SU-DHL-6 (cell line): ENCODE measurements around the gene EPHA4.

Experiments
- H2AFZ ChIP-seq: fragments of 200-600 bp; sonication (generic); 2 replicates; pipeline ENCODE4 v1.6.1; 2014; ENCODE audit warnings: low read depth, mild to moderate bottlenecking, moderate library complexity, mixed read lengths, antibody characterized with exemption, low read length; ENCODE audit not compliant: severe bottlenecking
- H3F3A ChIP-seq: fragments of 200-600 bp; shearing (Covaris generic); 2 replicates; pipeline ENCODE4 v1.6.0; 2016; ENCODE audit warnings: antibody characterized with exemption, mild to moderate bottlenecking; ENCODE audit not compliant: insufficient read depth
- H3K27ac ChIP-seq: fragments of 200-600 bp; sonication (generic); 2 replicates; pipeline ENCODE4 v1.5.1; 2016; ENCODE audit warnings: low read depth, mild to moderate bottlenecking, low read length, moderate library complexity, mixed read lengths
- H3K27me3 ChIP-seq: fragments of 200-600 bp; sonication (generic), shearing (Covaris generic); 2 replicates; pipeline ENCODE4 v1.6.0; 2014; ENCODE audit warnings: mild to moderate bottlenecking, low read length
- H3K36me3 ChIP-seq: fragments of 200-600 bp; sonication (generic); 2 replicates; pipeline ENCODE4 v1.6.1; 2014; ENCODE audit warnings: mild to moderate bottlenecking, low read length, mixed read lengths
- H3K4me2 ChIP-seq: fragments of 300-600, 200-600 bp; shearing (Covaris generic), sonication (generic); 2 replicates; pipeline ENCODE4 v1.6.0; 2014; ENCODE audit warnings: low read length, low read depth, mild to moderate bottlenecking; ENCODE audit not compliant: poor library complexity, severe bottlenecking
- H3K4me3 ChIP-seq: fragments of 200-600 bp; sonication (generic); 2 replicates; pipeline ENCODE4 v1.5.1; 2014; ENCODE audit warnings: antibody characterized with exemption, low read length, mild to moderate bottlenecking, mixed read lengths; ENCODE audit not compliant: insufficient read depth, poor library complexity, severe bottlenecking
- H3K79me2 ChIP-seq: fragments of 200-600 bp; sonication (generic); 2 replicates; pipeline ENCODE4 v1.6.1; 2014; ENCODE audit warnings: mild to moderate bottlenecking, low read length, moderate library complexity; ENCODE audit not compliant: insufficient read depth
- H3K9ac ChIP-seq: fragments of 200-600 bp; sonication (generic); 2 replicates; pipeline ENCODE4 v1.7.0; 2014; ENCODE audit warnings: mild to moderate bottlenecking, low read length
- H3K9me2 ChIP-seq: fragments of 200-600 bp; sonication (generic); replicated peaks from 2 replicates; pipeline ENCODE4 v1.6.1; 2014; ENCODE audit warnings: low read length; ENCODE audit not compliant: insufficient read depth
- H3K9me3 ChIP-seq: fragments of 200-600 bp; sonication (generic); 2 replicates; pipeline ENCODE4 v1.6.1; 2014; ENCODE audit warnings: low read length, mixed read lengths; ENCODE audit not compliant: insufficient read depth
- H4K20me1 ChIP-seq: fragments of 200-600 bp; sonication (generic); 2 replicates; pipeline ENCODE4 v1.6.1; 2014; ENCODE audit warnings: low read depth, mild to moderate bottlenecking, antibody characterized with exemption, low read length, moderate library complexity, mixed read lengths
- EZH2phosphoT487 ChIP-seq: fragments of 200-600 bp; sonication (generic), shearing (Covaris generic); conservative IDR thresholded peaks from 2 replicates; pipeline ENCODE4 v1.6.1; 2018; ENCODE audit warnings: mild to moderate bottlenecking, antibody characterized with exemption, low read length, moderate library complexity, mixed read lengths
- TF ChIP-seq, protein P1 (sequence below): fragments of 200-600 bp; sonication (generic); IDR thresholded peaks from one replicate; pipeline ENCODE4 v1.5.1; 2017; ENCODE audit warnings: antibody characterized with exemption, mild to moderate bottlenecking, low read length, moderate library complexity; ENCODE audit not compliant: insufficient read depth, poor library complexity, severe bottlenecking

Gene EPHA4

DNA sequence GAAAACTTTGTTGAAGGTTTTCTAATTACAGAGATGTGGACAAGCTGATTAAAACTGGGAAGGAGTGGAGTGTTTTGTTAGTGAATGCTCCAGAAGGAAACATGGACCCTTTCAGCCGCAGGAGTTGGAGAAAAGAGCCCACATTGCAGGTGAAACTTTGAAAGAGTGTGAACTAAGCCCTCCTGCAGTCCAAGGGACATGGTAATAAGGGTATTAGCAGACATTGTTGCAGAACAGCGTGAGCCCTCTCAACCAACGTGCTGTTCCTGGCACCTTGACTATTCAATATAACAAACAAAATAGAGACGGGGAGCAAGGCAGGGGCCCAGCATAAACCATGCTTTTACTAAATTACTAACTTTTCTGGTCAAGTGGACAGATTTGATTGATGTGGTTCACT is 122.7 kb downstream of the EPHA4 start:
- no peaks in the 10 kb centered on the region for H3K9me3 ChIP-seq
- no peaks in the 10 kb centered on the region for H3K27me3 ChIP-seq
- no peak overlapping the region for H3K4me2 ChIP-seq
- no peaks in the 10 kb centered on the region for H3F3A ChIP-seq
- no peaks in the 10 kb centered on the region for H3K9me2 ChIP-seq
- no peaks in the 10 kb centered on the region for H4K20me1 ChIP-seq
- H2AFZ ChIP-seq = no peak overlapping the region
- no peaks in the 10 kb centered on the region for H3K79me2 ChIP-seq
- no peak overlapping the region for H3K9ac ChIP-seq
- H3K36me3 ChIP-seq = no peaks in the 10 kb centered on the region
- TF ChIP-seq, protein P1, sequence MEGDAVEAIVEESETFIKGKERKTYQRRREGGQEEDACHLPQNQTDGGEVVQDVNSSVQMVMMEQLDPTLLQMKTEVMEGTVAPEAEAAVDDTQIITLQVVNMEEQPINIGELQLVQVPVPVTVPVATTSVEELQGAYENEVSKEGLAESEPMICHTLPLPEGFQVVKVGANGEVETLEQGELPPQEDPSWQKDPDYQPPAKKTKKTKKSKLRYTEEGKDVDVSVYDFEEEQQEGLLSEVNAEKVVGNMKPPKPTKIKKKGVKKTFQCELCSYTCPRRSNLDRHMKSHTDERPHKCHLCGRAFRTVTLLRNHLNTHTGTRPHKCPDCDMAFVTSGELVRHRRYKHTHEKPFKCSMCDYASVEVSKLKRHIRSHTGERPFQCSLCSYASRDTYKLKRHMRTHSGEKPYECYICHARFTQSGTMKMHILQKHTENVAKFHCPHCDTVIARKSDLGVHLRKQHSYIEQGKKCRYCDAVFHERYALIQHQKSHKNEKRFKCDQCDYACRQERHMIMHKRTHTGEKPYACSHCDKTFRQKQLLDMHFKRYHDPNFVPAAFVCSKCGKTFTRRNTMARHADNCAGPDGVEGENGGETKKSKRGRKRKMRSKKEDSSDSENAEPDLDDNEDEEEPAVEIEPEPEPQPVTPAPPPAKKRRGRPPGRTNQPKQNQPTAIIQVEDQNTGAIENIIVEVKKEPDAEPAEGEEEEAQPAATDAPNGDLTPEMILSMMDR = no peak
- TF ChIP-seq EZH2phosphoT487 = no peak
- no peak overlapping the region for H3K27ac ChIP-seq
- no peak overlapping the region for H3K4me3 ChIP-seq

GRCh38 chr2:221448844-221449390 is 123.2 kb downstream of the EPHA4 start:
- H4K20me1 ChIP-seq = no peaks in the 10 kb centered on the region
- H3K4me2 ChIP-seq = no peak overlapping the region

GRCh38 chr2:221448057-221448843 is 123.9 kb downstream of the EPHA4 start:
- no peaks in the 10 kb centered on the region for H3K9me3 ChIP-seq
- no peaks in the 10 kb centered on the region for H4K20me1 ChIP-seq
- no peak overlapping the region for H2AFZ ChIP-seq
- no peaks in the 10 kb centered on the region for H3F3A ChIP-seq
- H3K4me3 ChIP-seq = no peak overlapping the region
- no peak overlapping the region for H3K9ac ChIP-seq
- no peaks in the 10 kb centered on the region for H3K27me3 ChIP-seq
- H3K9me2 ChIP-seq = no peaks in the 10 kb centered on the region
- H3K4me2 ChIP-seq = no peak overlapping the region
- TF ChIP-seq, protein P1 = no peak
- TF ChIP-seq EZH2phosphoT487 = no peak
- H3K27ac ChIP-seq = no peak overlapping the region
- no peaks in the 10 kb centered on the region for H3K79me2 ChIP-seq
- no peaks in the 10 kb centered on the region for H3K36me3 ChIP-seq

More at GRCh38 chr2:221448844-221449390, 123.2 kb downstream of the EPHA4 start:
- H3K9me3 ChIP-seq = no peaks in the 10 kb centered on the region
- no peak overlapping the region for H2AFZ ChIP-seq
- H3K79me2 ChIP-seq = no peaks in the 10 kb centered on the region
- no peak overlapping the region for H3K9ac ChIP-seq
- no peak overlapping the region for H3K27ac ChIP-seq
- TF ChIP-seq EZH2phosphoT487 = no peak
- TF ChIP-seq, protein P1 = no peak
- no peak overlapping the region for H3K4me3 ChIP-seq
- H3K36me3 ChIP-seq = no peaks in the 10 kb centered on the region
- no peaks in the 10 kb centered on the region for H3K9me2 ChIP-seq
- H3F3A ChIP-seq = no peaks in the 10 kb centered on the region
- H3K27me3 ChIP-seq = no peaks in the 10 kb centered on the region
